SK-N-SH treated with all-trans-retinoic acid at 6 μM for 48 hours (cell line): ENCODE results near the gene PFN1.

Source experiments
- ATAC-seq: fragments of 200-7000 bp; cut with Tn5 transposase; 3 replicates; pipeline ENCODE4 v1.9.1; 2020; ENCODE audit warnings: mild to moderate bottlenecking, moderate library complexity
- ARNTL ChIP-seq: fragments of 450-650 bp; formaldehyde crosslinking; IDR thresholded peaks from 2 replicates; pipeline ENCODE4 v1.5.0; 2020; ENCODE audit warnings: low read depth, mild to moderate bottlenecking, moderate library complexity, borderline replicate concordance
- BACH2 ChIP-seq: fragments of 250-450 bp; sonication (Bioruptor Pico); IDR thresholded peaks from 2 replicates; pipeline ENCODE4 v1.9.0; 2021; ENCODE audit warnings: mild to moderate bottlenecking, borderline replicate concordance
- CREB5 ChIP-seq: fragments of 250-450 bp; sonication (Bioruptor Pico); IDR thresholded peaks from 2 replicates; pipeline ENCODE4 v1.5.1; 2020; ENCODE audit warnings: low read depth, mild to moderate bottlenecking, moderate library complexity
- CSDC2 ChIP-seq: fragments of 250-450 bp; sonication (Bioruptor Pico); IDR thresholded peaks from 2 replicates; pipeline ENCODE4 v1.5.0; 2020; ENCODE audit warnings: mild to moderate bottlenecking, moderate library complexity
- CSRNP3 ChIP-seq: fragments of 250-450 bp; sonication (Bioruptor Pico); IDR thresholded peaks from 2 replicates; pipeline ENCODE4 v1.5.1; 2021; ENCODE audit warnings: mild to moderate bottlenecking, moderate library complexity
- ESRRG ChIP-seq: fragments of 250-450 bp; sonication (Bioruptor Pico); IDR thresholded peaks from 2 replicates; pipeline ENCODE4 v1.6.1; 2021; ENCODE audit warnings: mild to moderate bottlenecking
- GLIS3 ChIP-seq: fragments of 250-450 bp; sonication (Bioruptor Pico); IDR thresholded peaks from 2 replicates; pipeline ENCODE4 v1.5.0; 2020; ENCODE audit warnings: mild to moderate bottlenecking, moderate library complexity
- ISL1 ChIP-seq: fragments of 250-450 bp; sonication (Bioruptor Pico); IDR thresholded peaks from 2 replicates; pipeline ENCODE4 v2.1.2; 2022; ENCODE audit warnings: mild to moderate bottlenecking, moderate library complexity
- OSR1 ChIP-seq: fragments of 250-450 bp; sonication (Bioruptor Pico); IDR thresholded peaks from 2 replicates; pipeline ENCODE4 v1.8.0; 2022; ENCODE audit warnings: moderate library complexity, mild to moderate bottlenecking, inconsistent platforms
- PATZ1 ChIP-seq: fragments of 250-450 bp; sonication (Bioruptor Pico); IDR thresholded peaks from 2 replicates; pipeline ENCODE4 v1.8.0; 2020; ENCODE audit warnings: mild to moderate bottlenecking, moderate library complexity, borderline replicate concordance
- POU6F1 ChIP-seq: fragments of 250-450 bp; sonication (Bioruptor Pico); IDR thresholded peaks from 2 replicates; pipeline ENCODE4 v1.8.0; 2021; ENCODE audit warnings: low read depth, mild to moderate bottlenecking, moderate library complexity, borderline replicate concordance
- PPARA ChIP-seq: fragments of 250-450 bp; sonication (Bioruptor Pico); IDR thresholded peaks from 2 replicates; pipeline ENCODE4 v1.5.0; 2020; ENCODE audit warnings: mild to moderate bottlenecking, borderline replicate concordance
- RARB ChIP-seq: fragments of 250-450 bp; sonication (Bioruptor Pico); IDR thresholded peaks from 2 replicates; pipeline ENCODE4 v1.8.0; 2021; ENCODE audit warnings: mild to moderate bottlenecking, moderate library complexity
- TCF4 ChIP-seq: fragments of 250-450 bp; sonication (Bioruptor Pico); IDR thresholded peaks from 2 replicates; pipeline ENCODE4 v1.8.0; 2021; ENCODE audit warnings: mild to moderate bottlenecking, moderate library complexity, borderline replicate concordance
- TOX ChIP-seq: fragments of 250-450 bp; sonication (Bioruptor Pico); IDR thresholded peaks from 2 replicates; pipeline ENCODE4 v1.8.0; 2021; ENCODE audit warnings: mild to moderate bottlenecking, moderate library complexity, borderline replicate concordance
- TSHZ2 ChIP-seq: fragments of 250-450 bp; sonication (Bioruptor Pico); IDR thresholded peaks from 2 replicates; pipeline ENCODE4 v1.5.0; 2020; ENCODE audit warnings: mild to moderate bottlenecking, moderate library complexity
- ZC3H10 ChIP-seq: fragments of 250-450 bp; sonication (Bioruptor Pico); IDR thresholded peaks from 2 replicates; pipeline ENCODE4 v1.5.1; 2021; ENCODE audit warnings: mild to moderate bottlenecking, moderate library complexity
- ZFP30 ChIP-seq: fragments of 450-650 bp; formaldehyde crosslinking; IDR thresholded peaks from 2 replicates; pipeline ENCODE4 v1.5.0; 2022; ENCODE audit warnings: mild to moderate bottlenecking, moderate library complexity
- ZNF565 ChIP-seq: fragments of 450-650 bp; formaldehyde crosslinking; conservative IDR thresholded peaks from 2 replicates; pipeline ENCODE4 v1.5.0; 2020; ENCODE audit warnings: low read depth, mild to moderate bottlenecking, moderate library complexity
- ZNF70 ChIP-seq: fragments of 450-650 bp; formaldehyde crosslinking; IDR thresholded peaks from 2 replicates; pipeline ENCODE4 v1.5.0; 2020; ENCODE audit warnings: mild to moderate bottlenecking, moderate library complexity
- ZNF8 ChIP-seq: fragments of 450-650 bp; formaldehyde crosslinking; IDR thresholded peaks from 2 replicates; pipeline ENCODE4 v1.5.0; 2020; ENCODE audit warnings: mild to moderate bottlenecking, moderate library complexity

PFN1 gene

GRCh38 chr17:4972322-4972721 is 24.0 kb upstream of the PFN1 start:
- ATAC-seq, result no peak
- TF ChIP-seq ZC3H10 (CRISPR knock-in tag) (no peak), CSDC2 (no peak), POU6F1 (CRISPR knock-in tag) (no peak)
- TF ChIP-seq, all 23 proteins: peak for 0

- TF ChIP-seq CREB5 (no peak), GLIS3 (no peak), ARNTL (CRISPR knock-in tag) (no peak), OSR1 (CRISPR knock-in tag) (no peak), CSRNP3 (no peak), ZNF8 (no peak), ZFP30 (CRISPR knock-in tag) (no peak), TSHZ2 (CRISPR knock-in tag) (no peak), ZNF565 (CRISPR knock-in tag) (no peak), PPARA (CRISPR knock-in tag) (no peak), CSDC2 (no peak)
- no peak for ATAC-seq
These were observed 23.5 kb upstream of the PFN1 start for GRCh38 chr17:4971826-4972225.

- TF ChIP-seq TCF4, result no peak
- TF ChIP-seq PPARA (CRISPR knock-in tag), result no peak
- no peak for TF ChIP-seq PATZ1 (CRISPR knock-in tag)
- TF ChIP-seq TOX (CRISPR knock-in tag), result no peak
- TF ChIP-seq RARB (CRISPR knock-in tag), result no peak
- TF ChIP-seq ZFP30 (CRISPR knock-in tag), result no peak
- TF ChIP-seq ZNF70, result no peak
- no peak for TF ChIP-seq ISL1
- no peak for TF ChIP-seq CSRNP3
- no peak for TF ChIP-seq OSR1 (CRISPR knock-in tag)
- no peak for TF ChIP-seq GLIS3
- no peak for TF ChIP-seq ARNTL (CRISPR knock-in tag)
- no peak for TF ChIP-seq POU6F1 (CRISPR knock-in tag)
- no peak for TF ChIP-seq ESRRG (CRISPR knock-in tag)
- no peak for TF ChIP-seq BACH2 (CRISPR knock-in tag)
- ATAC-seq, result no peak
These were observed 21.9 kb upstream of the PFN1 start for GRCh38 chr17:4970273-4970672.
